ENCODE results near the gene ATP6V0A4.

GRCh38 chr7:138662991-138663320 is 135.0 kb downstream of the ATP6V0A4 start:
- TF ChIP-seq CTCF (conservative IDR thresholded peaks at IDR 0.05 in 1 of 2, IDR thresholded peaks at IDR 0.05 in 1 of 2; ENCODE audit: low read depth in 1 of 2, low read length in 2 of 2) (no peak), EZH2 (IDR thresholded peaks at IDR 0.05; ENCODE audit: low read length, missing control alignments) (no peak)

All from fibroblast of lung (primary cell).